ENCODE results near the gene PLK2. TPM values are rescaled to one million over a fixed set of nuclear protein-coding genes. Genes with fewer than 3 reads are reported as not detected.

Gene PLK2
- total RNA-seq, 2 experiments from 2014 or later, result 3.5 to 4.2 TPM

- no peak overlapping the region for H3K27ac Mint-ChIP-seq
Measured at GRCh38 chr5:58411372-58411771, 48.5 kb downstream of the PLK2 start.

GRCh38 chr5:58410441-58410840, 49.4 kb downstream of the PLK2 start:
- Mint-ChIP-seq H3K36me3 (ENCODE audit: low read depth) (no peaks in the 10 kb centered on the region), H3K9me3 (no peaks in the 10 kb centered on the region), H3K4me3 (no peak overlapping the region), H3K4me1 (no peaks in the 10 kb centered on the region), H3K27me3 (peaks cover 8% of the 10 kb centered on the region), H3K27ac (no peak overlapping the region)
- ChIA-PET POLR2A (no interaction called here), CTCF (no interaction called here)
- DNase-seq, result no peak

More at GRCh38 chr5:58411372-58411771, 48.5 kb downstream of the PLK2 start:
- ChIA-PET CTCF (no interaction called here), POLR2A (no interaction called here)
- no peak overlapping the region for H3K4me3 Mint-ChIP-seq
- H3K9me3 Mint-ChIP-seq, result no peaks in the 10 kb centered on the region
- H3K4me1 Mint-ChIP-seq, result no peaks in the 10 kb centered on the region
- H3K27me3 Mint-ChIP-seq, result peaks cover 8% of the 10 kb centered on the region
- H3K36me3 Mint-ChIP-seq (ENCODE audit: low read depth), result no peaks in the 10 kb centered on the region
- DNase-seq, result no peak

- no peak for DNase-seq
- Mint-ChIP-seq H3K9me3 (no peaks in the 10 kb centered on the region), H3K4me1 (no peaks in the 10 kb centered on the region), H3K27ac (no peak overlapping the region), H3K27me3 (peaks cover 6% of the 10 kb centered on the region), H3K4me3 (no peak overlapping the region), H3K36me3 (ENCODE audit: low read depth) (no peaks in the 10 kb centered on the region)
- ChIA-PET POLR2A (no interaction called here), CTCF (no interaction called here)
Measured at GRCh38 chr5:58407042-58407719, 52.7 kb downstream of the PLK2 start.

- Mint-ChIP-seq H3K27ac (no peak overlapping the region), H3K27me3 (peaks cover 6% of the 10 kb centered on the region), H3K4me3 (no peak overlapping the region), H3K9me3 (no peaks in the 10 kb centered on the region), H3K4me1 (no peaks in the 10 kb centered on the region), H3K36me3 (ENCODE audit: low read depth) (no peaks in the 10 kb centered on the region)
- ChIA-PET POLR2A (no interaction called here), CTCF (no interaction called here)
- DNase-seq, result no peak
Measured at GRCh38 chr5:58406394-58406793, 53.5 kb downstream of the PLK2 start.

- POLR2A ChIA-PET, result no interaction called here
- Mint-ChIP-seq H3K36me3 (ENCODE audit: low read depth) (no peaks in the 10 kb centered on the region), H3K9me3 (no peaks in the 10 kb centered on the region), H3K27me3 (peaks cover 4% of the 10 kb centered on the region), H3K27ac (no peak overlapping the region), H3K4me1 (no peaks in the 10 kb centered on the region), H3K4me3 (no peak overlapping the region)
- no peak for DNase-seq
- CTCF ChIA-PET, result no interaction called here
Measured at GRCh38 chr5:58405175-58405574, 54.7 kb downstream of the PLK2 start.

- ChIA-PET POLR2A (no interaction called here), CTCF (no interaction called here)
- no peak for DNase-seq
- Mint-ChIP-seq H3K27me3 (peaks cover 4% of the 10 kb centered on the region), H3K4me3 (no peak overlapping the region), H3K36me3 (ENCODE audit: low read depth) (no peaks in the 10 kb centered on the region), H3K9me3 (no peaks in the 10 kb centered on the region), H3K27ac (no peak overlapping the region), H3K4me1 (no peaks in the 10 kb centered on the region)
Measured at GRCh38 chr5:58404734-58405133, 55.2 kb downstream of the PLK2 start.

Other genes with a start within 250 kb of the PLK2 start
- not detected for gene GAPT, start 31.3 kb upstream of the PLK2 start, total RNA-seq
- not detected for gene RAB3C, start 123.0 kb upstream of the PLK2 start, total RNA-seq

All from activated CD4-positive, alpha-beta memory T cell treated with anti-CD3 and anti-CD28 coated beads, Interleukin-2, amount 10 ng/mL, durations not matched to agents 7 days and 5 days (primary cell).